HepG2 (cell line): ENCODE measurements around the gene CHST13. TPM values are rescaled to one million over a fixed set of nuclear protein-coding genes. Genes with fewer than 3 reads are reported as not detected.
A peak's percentile ranks its signal among the peaks of the same experiment; 100 is the strongest.

Experiments
- ATF1 ChIP-seq: IDR thresholded peaks from 2 replicates; pipeline ENCODE4 v1.6.1; 2016; ENCODE audit warnings: mild to moderate bottlenecking, control low read depth
- GLI4 ChIP-seq: sonication (generic); formaldehyde crosslinking; IDR thresholded peaks from 2 replicates; pipeline ENCODE4 v1.5.1; 2020; ENCODE audit warnings: missing genetic modification reagents, mild to moderate bottlenecking, moderate library complexity, borderline replicate concordance
- IKZF4 ChIP-seq: sonication (generic); formaldehyde crosslinking; IDR thresholded peaks from 2 replicates; pipeline ENCODE4 v1.5.1; 2020; ENCODE audit warnings: borderline replicate concordance, mild to moderate bottlenecking, low read depth, missing genetic modification reagents; ENCODE audit errors: not compliant biosample characterization
- KMT2A ChIP-seq: sonication (generic); formaldehyde crosslinking; IDR thresholded peaks from 2 replicates; pipeline ENCODE4 v1.4.0; 2020; ENCODE audit warnings: missing genetic modification reagents
- MTA1 ChIP-seq: sonication (generic); formaldehyde crosslinking; IDR thresholded peaks from 2 replicates; pipeline ENCODE4 v1.4.0; 2020; ENCODE audit warnings: missing genetic modification reagents, mild to moderate bottlenecking, borderline replicate concordance
- NFATC3 ChIP-seq: sonication (generic); formaldehyde crosslinking; IDR thresholded peaks from 2 replicates; pipeline ENCODE4 v1.5.1; 2020; ENCODE audit warnings: mild to moderate bottlenecking, missing genetic modification reagents
- NFIC ChIP-seq: IDR thresholded peaks from 2 replicates; pipeline ENCODE4 v1.6.1; 2012; ENCODE audit warnings: mild to moderate bottlenecking, low read length, inconsistent platforms
- RARG ChIP-seq: sonication (generic); formaldehyde crosslinking; IDR thresholded peaks from 2 replicates; pipeline ENCODE4 v1.4.0; 2020; ENCODE audit warnings: low read depth, mild to moderate bottlenecking, missing genetic modification reagents
- SIN3B ChIP-seq: fragments of 150-350 bp; IDR thresholded peaks from 2 replicates; pipeline ENCODE4 v1.6.1; 2014; ENCODE audit warnings: low read length
- SMAD1 ChIP-seq: sonication (generic); formaldehyde crosslinking; IDR thresholded peaks from 2 replicates; pipeline ENCODE4 v1.4.0; 2020; ENCODE audit warnings: missing genetic modification reagents, low read depth, mild to moderate bottlenecking, borderline replicate concordance
- TBX2 ChIP-seq: sonication (generic); formaldehyde crosslinking; IDR thresholded peaks from 2 replicates; pipeline ENCODE4 v1.5.0; 2020; ENCODE audit warnings: missing genetic modification reagents, mild to moderate bottlenecking, borderline replicate concordance
- ZFP91 ChIP-seq: sonication (generic); formaldehyde crosslinking; IDR thresholded peaks from 2 replicates; pipeline ENCODE4 v1.9.0; 2022; ENCODE audit warnings: missing genetic modification reagents, mild to moderate bottlenecking, borderline replicate concordance
- ZNF33B ChIP-seq: sonication (generic); formaldehyde crosslinking; IDR thresholded peaks from 2 replicates; pipeline ENCODE4 v1.5.1; 2020; ENCODE audit warnings: mild to moderate bottlenecking, missing genetic modification reagents
- ZNF383 ChIP-seq: sonication (generic); formaldehyde crosslinking; IDR thresholded peaks from 2 replicates; pipeline ENCODE4 v1.4.0; 2020; ENCODE audit warnings: missing genetic modification reagents, mild to moderate bottlenecking, borderline replicate concordance
- ZNF501 ChIP-seq: sonication (generic); formaldehyde crosslinking; IDR thresholded peaks from 2 replicates; pipeline ENCODE4 v1.5.1; 2020; ENCODE audit warnings: mild to moderate bottlenecking, moderate library complexity, missing genetic modification reagents
- ZNF672 ChIP-seq: sonication (generic); formaldehyde crosslinking; IDR thresholded peaks from 2 replicates; pipeline ENCODE4 v1.8.1; 2022; ENCODE audit warnings: missing genetic modification reagents
- ZNF737 ChIP-seq: sonication (generic); formaldehyde crosslinking; IDR thresholded peaks from 2 replicates; pipeline ENCODE4 v1.5.0; 2020; ENCODE audit warnings: missing genetic modification reagents, mild to moderate bottlenecking, borderline replicate concordance
- ZSCAN25 ChIP-seq: sonication (generic); formaldehyde crosslinking; IDR thresholded peaks from 2 replicates; pipeline ENCODE4 v1.8.0; 2022; ENCODE audit warnings: mild to moderate bottlenecking, missing genetic modification reagents
- polyA plus RNA-seq, 8 experiments: library from polyadenylated mRNA; depleted of rRNA in 3 of 8; stranded (reverse) in 7 of 8; unstranded in 1 of 8; fragments of >200 nt; fragmentation: Illumina TruSeq in 4 of 8; extraction: Trizol in 4 of 8; gene quantifications; 2 replicates each; pipeline versions ENCODE4 v1.2.1 to v1.2.3, GENCODE V29; 2011 to 2016; ENCODE audit warnings: low read depth in 4 of 8, missing spikeins in 1 of 8, mixed read lengths in 1 of 8; ENCODE audit not compliant: insufficient read depth in 1 of 8
- total RNA-seq, 5 experiments: library from RNA; depleted of rRNA; stranded (reverse); fragments of >200 nt; fragmentation: Illumina TruSeq; extraction: Trizol; gene quantifications; 2 replicates each; pipeline ENCODE4 v1.2.3, GENCODE V29; 2016; ENCODE audit warnings: low read depth in 1 of 5
- TF ChIP-seq, protein P1 (sequence below): sonication (generic); formaldehyde crosslinking; IDR thresholded peaks from 2 replicates; pipeline ENCODE4 v1.4.0; 2020; ENCODE audit warnings: missing genetic modification reagents, mild to moderate bottlenecking, borderline replicate concordance
- TF ChIP-seq, protein P2 (sequence below), 2 experiments: sonication (generic) in 1 of 2; formaldehyde crosslinking in 1 of 2; IDR thresholded peaks; 2 replicates each; pipeline versions ENCODE4 v1.4.0 to v1.6.1; 2018 to 2020; ENCODE audit warnings: missing genetic modification reagents in 2 of 2, borderline replicate concordance in 1 of 2, low read depth in 1 of 2, mild to moderate bottlenecking in 1 of 2, missing biosample characterization in 1 of 2
- TF ChIP-seq, protein P3 (sequence below): IDR thresholded peaks from 2 replicates; pipeline ENCODE4 v1.6.1; 2016; ENCODE audit warnings: missing biosample characterization, missing genetic modification reagents, low read depth
- TF ChIP-seq, protein P4 (sequence below): sonication (generic); formaldehyde crosslinking; IDR thresholded peaks from 2 replicates; pipeline ENCODE4 v1.4.0; 2020; ENCODE audit warnings: missing genetic modification reagents

The CHST13 gene
- total and polyA plus RNA-seq, 2 of the 13 experiments (the other 11 are each of a cell fraction or from before 2014, with no cell fraction given) = 32.0 to 43.1 TPM

DNA sequence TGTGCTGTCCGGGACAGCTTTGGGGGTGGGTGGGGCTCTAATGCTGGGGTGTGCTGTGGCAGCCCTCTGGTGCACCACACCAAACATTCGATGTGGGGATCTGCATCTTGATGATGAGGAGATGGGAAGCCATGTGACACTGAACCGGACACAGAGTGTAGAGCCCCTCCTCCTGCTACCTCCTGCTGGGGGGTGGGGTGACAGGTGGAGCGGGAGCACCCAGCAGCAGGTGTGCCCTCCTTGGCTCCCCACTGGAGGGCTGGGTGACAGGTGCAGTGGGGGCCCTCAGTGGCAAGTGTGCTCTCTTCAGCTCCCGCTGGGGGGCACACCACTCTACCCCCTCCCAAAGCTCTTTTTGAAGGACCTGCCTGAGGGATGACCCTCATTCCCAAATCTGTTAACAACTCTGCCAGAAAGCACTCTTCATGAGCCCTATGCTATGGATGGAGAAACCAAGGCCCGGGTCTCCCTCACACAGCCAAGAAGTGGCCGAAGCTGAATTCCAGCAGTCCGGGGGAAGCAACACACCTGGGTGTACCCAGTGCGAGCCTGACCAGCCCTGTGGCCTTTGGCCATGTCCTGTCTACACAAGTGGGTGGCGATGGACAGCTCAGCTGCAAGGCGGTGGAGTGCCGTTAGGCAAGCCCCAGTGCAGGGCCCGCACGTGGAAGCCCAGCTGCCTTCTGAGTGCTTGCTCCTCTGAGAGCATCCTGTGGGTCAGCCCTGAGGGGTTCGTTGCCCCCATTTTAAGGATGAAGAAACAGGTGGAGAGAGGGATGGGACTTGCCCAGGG is 5.8 kb upstream of the CHST13 start (continued):
- TF ChIP-seq, protein P1, sequence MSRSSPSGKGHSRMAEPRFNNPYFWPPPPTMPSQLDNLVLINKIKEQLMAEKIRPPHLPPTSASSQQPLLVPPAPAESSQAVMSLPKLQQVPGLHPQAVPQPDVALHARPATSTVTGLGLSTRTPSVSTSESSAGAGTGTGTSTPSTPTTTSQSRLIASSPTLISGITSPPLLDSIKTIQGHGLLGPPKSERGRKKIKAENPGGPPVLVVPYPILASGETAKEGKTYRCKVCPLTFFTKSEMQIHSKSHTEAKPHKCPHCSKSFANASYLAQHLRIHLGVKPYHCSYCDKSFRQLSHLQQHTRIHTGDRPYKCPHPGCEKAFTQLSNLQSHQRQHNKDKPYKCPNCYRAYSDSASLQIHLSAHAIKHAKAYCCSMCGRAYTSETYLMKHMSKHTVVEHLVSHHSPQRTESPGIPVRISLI = no peak
- no peak for TF ChIP-seq NFIC
- no peak for TF ChIP-seq KMT2A (CRISPR knock-in tag)
- peak; percentile 32; the same call in 1 of the 2 replicates for TF ChIP-seq TBX2 (CRISPR knock-in tag)
- TF ChIP-seq NFATC3 (CRISPR knock-in tag) = no peak
- TF ChIP-seq IKZF4 (CRISPR knock-in tag) = no peak
- peak; percentile 27; the same call in 1 of the 2 replicates for TF ChIP-seq MTA1
- 0 out of 2 replicates have a peak, but pooled peaks have one; percentile 27 for TF ChIP-seq ZNF33B (CRISPR knock-in tag)
- 0 out of 2 replicates have a peak, but pooled peaks have one; percentile 55 for TF ChIP-seq ZNF737 (CRISPR knock-in tag)
- TF ChIP-seq ZNF501 (CRISPR knock-in tag) = 0 out of 2 replicates have a peak, but pooled peaks have one; percentile 21
- no peak for TF ChIP-seq SIN3B
- TF ChIP-seq ATF1 (CRISPR knock-in tag) = no peak
- TF ChIP-seq ZFP91 (CRISPR knock-in tag) = peak; percentile 70; the same call in 1 of the 2 replicates
- TF ChIP-seq, protein P2, sequence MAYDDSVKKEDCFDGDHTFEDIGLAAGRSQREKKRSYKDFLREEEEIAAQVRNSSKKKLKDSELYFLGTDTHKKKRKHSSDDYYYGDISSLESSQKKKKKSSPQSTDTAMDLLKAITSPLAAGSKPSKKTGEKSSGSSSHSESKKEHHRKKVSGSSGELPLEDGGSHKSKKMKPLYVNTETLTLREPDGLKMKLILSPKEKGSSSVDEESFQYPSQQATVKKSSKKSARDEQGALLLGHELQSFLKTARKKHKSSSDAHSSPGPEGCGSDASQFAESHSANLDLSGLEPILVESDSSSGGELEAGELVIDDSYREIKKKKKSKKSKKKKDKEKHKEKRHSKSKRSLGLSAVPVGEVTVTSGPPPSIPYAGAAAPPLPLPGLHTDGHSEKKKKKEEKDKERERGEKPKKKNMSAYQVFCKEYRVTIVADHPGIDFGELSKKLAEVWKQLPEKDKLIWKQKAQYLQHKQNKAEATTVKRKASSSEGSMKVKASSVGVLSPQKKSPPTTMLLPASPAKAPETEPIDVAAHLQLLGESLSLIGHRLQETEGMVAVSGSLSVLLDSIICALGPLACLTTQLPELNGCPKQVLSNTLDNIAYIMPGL (CRISPR knock-in tag; IDR thresholded peaks at IDR 0.05; ENCODE audit: borderline replicate concordance in 1 of 2, low read depth in 1 of 2) = no peak
- TF ChIP-seq ZSCAN25 = no peak
- TF ChIP-seq, protein P3, sequence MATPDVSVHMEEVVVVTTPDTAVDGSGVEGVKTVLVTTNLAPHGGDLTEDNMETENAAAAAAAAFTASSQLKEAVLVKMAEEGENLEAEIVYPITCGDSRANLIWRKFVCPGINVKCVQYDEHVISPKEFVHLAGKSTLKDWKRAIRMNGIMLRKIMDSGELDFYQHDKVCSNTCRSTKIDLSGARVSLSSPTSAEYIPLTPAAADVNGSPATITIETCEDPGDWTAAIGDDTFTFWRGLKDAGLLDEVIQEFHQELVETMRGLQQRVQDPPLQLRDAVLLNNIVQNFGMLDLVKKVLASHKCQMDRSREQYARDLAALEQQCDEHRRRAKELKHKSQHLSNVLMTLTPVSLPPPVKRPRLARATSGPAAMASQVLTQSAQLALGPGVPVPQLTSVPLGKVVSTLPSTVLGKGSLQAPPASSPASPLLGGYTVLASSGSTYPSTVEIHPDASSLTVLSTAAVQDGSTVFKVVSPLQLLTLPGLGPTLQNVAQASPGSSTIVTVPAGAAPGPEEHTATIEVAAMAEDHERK = no peak
- TF ChIP-seq SMAD1 (CRISPR knock-in tag) = no peak
- no peak for TF ChIP-seq GLI4
- TF ChIP-seq, protein P4, sequence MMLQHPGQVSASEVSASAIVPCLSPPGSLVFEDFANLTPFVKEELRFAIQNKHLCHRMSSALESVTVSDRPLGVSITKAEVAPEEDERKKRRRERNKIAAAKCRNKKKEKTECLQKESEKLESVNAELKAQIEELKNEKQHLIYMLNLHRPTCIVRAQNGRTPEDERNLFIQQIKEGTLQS (CRISPR knock-in tag) = no peak
- TF ChIP-seq ZNF383 (CRISPR knock-in tag) = no peak
- no peak for TF ChIP-seq ZNF672 (CRISPR knock-in tag)
- no peak for TF ChIP-seq RARG (CRISPR knock-in tag)
